Testis (tissue), 2 donors: Measurements from ENCODE around the gene TRAF3IP3.

ENCODE experiments used
- POLR2A ChIP-seq: fragments of 450-650 bp; IDR thresholded peaks from one replicate; pipeline ENCODE4 v1.6.1; 2017; ENCODE audit warnings: antibody characterized with exemption, mild to moderate bottlenecking, moderate library complexity
- TF ChIP-seq, protein P1 (sequence below), 3 experiments: fragments of 450-650 bp in 2 of 3; fragments of 200-600 bp in 1 of 3; sonication (generic) in 1 of 3; IDR thresholded peaks; one replicate each; pipeline ENCODE4 v1.5.1; 2016 to 2019; ENCODE audit warnings: antibody characterized with exemption in 3 of 3, mild to moderate bottlenecking in 2 of 3, moderate library complexity in 1 of 3

- TF ChIP-seq POLR2A, result no peak
- TF ChIP-seq, protein P1, sequence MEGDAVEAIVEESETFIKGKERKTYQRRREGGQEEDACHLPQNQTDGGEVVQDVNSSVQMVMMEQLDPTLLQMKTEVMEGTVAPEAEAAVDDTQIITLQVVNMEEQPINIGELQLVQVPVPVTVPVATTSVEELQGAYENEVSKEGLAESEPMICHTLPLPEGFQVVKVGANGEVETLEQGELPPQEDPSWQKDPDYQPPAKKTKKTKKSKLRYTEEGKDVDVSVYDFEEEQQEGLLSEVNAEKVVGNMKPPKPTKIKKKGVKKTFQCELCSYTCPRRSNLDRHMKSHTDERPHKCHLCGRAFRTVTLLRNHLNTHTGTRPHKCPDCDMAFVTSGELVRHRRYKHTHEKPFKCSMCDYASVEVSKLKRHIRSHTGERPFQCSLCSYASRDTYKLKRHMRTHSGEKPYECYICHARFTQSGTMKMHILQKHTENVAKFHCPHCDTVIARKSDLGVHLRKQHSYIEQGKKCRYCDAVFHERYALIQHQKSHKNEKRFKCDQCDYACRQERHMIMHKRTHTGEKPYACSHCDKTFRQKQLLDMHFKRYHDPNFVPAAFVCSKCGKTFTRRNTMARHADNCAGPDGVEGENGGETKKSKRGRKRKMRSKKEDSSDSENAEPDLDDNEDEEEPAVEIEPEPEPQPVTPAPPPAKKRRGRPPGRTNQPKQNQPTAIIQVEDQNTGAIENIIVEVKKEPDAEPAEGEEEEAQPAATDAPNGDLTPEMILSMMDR (IDR thresholded peaks at IDR 0.05), result no peak
Measured at GRCh38 chr1:209767706-209768105, 11.9 kb downstream of the TRAF3IP3 start.
